K562 (cell line): ENCODE data around the gene DHRS13. TPM values are rescaled to one million over a fixed set of nuclear protein-coding genes. Genes with fewer than 3 reads are reported as not detected.
A peak's percentile ranks its signal among the peaks of the same experiment; 100 is the strongest.

Source experiments
- BRD9 ChIP-seq: fragments of 450-650 bp; IDR thresholded peaks from 2 replicates; pipeline ENCODE4 v1.6.1; 2018; ENCODE audit warnings: low read depth; ENCODE audit not compliant: partially characterized antibody
- CXXC5 ChIP-seq: fragments of 250-450 bp; sonication (Bioruptor Pico); IDR thresholded peaks from 2 replicates; pipeline ENCODE4 v1.8.0; 2022; ENCODE audit warnings: inconsistent platforms, mild to moderate bottlenecking, moderate library complexity
- GABPB2 ChIP-seq: fragments of 250-450 bp; sonication (Bioruptor Pico); conservative IDR thresholded peaks from 2 replicates; pipeline ENCODE4 v1.5.1; 2021; ENCODE audit warnings: mild to moderate bottlenecking
- NELFE ChIP-seq: IDR thresholded peaks from 2 replicates; pipeline ENCODE4 v1.6.1; 2011; ENCODE audit warnings: mild to moderate bottlenecking; ENCODE audit not compliant: insufficient read depth, insufficient read length
- NFIC ChIP-seq: fragments of 450-650 bp; IDR thresholded peaks from 2 replicates; pipeline ENCODE4 v1.6.1; 2017; ENCODE audit warnings: mild to moderate bottlenecking, inconsistent platforms
- NFRKB ChIP-seq: fragments of 450-650 bp; IDR thresholded peaks from 2 replicates; pipeline ENCODE4 v1.6.1; 2016; ENCODE audit warnings: low read depth
- PCBP2 ChIP-seq: fragments of 200-400 bp; formaldehyde crosslinking; IDR thresholded peaks from 2 replicates; pipeline ENCODE4 v1.6.1; 2018; ENCODE audit warnings: low read length, low read depth, mild to moderate bottlenecking, moderate library complexity; ENCODE audit not compliant: poor library complexity, severe bottlenecking
- POLR2H ChIP-seq: IDR thresholded peaks from 2 replicates; pipeline ENCODE4 v1.6.1; 2016; ENCODE audit warnings: missing genetic modification characterization, low read depth, mild to moderate bottlenecking, control low read depth, missing compliant biosample characterization, moderate library complexity
- RBFOX2 ChIP-seq: fragments of 200-400 bp; formaldehyde crosslinking; IDR thresholded peaks from 2 replicates; pipeline ENCODE4 v1.6.1; 2017; ENCODE audit warnings: low read depth, mild to moderate bottlenecking, low read length, moderate library complexity
- SMAD3 ChIP-seq: fragments of 450-650 bp; formaldehyde crosslinking; conservative IDR thresholded peaks from 2 replicates; pipeline ENCODE4 v1.4.0; 2020; ENCODE audit warnings: mild to moderate bottlenecking
- SMARCC2 ChIP-seq: fragments of 450-650 bp; IDR thresholded peaks from 2 replicates; pipeline ENCODE4 v1.6.1; 2017; ENCODE audit warnings: antibody characterized with exemption, moderate library complexity, mild to moderate bottlenecking, low read depth
- SP1 ChIP-seq: sonication (generic); formaldehyde crosslinking; IDR thresholded peaks from 2 replicates; pipeline ENCODE4 v1.8.1; 2022; ENCODE audit warnings: mild to moderate bottlenecking, missing genetic modification reagents
- SUPT5H ChIP-seq: fragments of 450-650 bp; IDR thresholded peaks from 2 replicates; pipeline ENCODE4 v1.6.1; 2016
- TAF15 ChIP-seq: fragments of 200-400 bp; formaldehyde crosslinking; IDR thresholded peaks from 2 replicates; pipeline ENCODE4 v1.6.1; 2017; ENCODE audit warnings: mild to moderate bottlenecking, low read depth, low read length, moderate library complexity
- TAF7 ChIP-seq: fragments of 450-650 bp; IDR thresholded peaks from 2 replicates; pipeline ENCODE4 v1.6.1; 2016; ENCODE audit warnings: missing genetic modification characterization, missing compliant biosample characterization
- TCF7L2 ChIP-seq: fragments of 150-350 bp; IDR thresholded peaks from 2 replicates; pipeline ENCODE4 v1.6.1; 2016; ENCODE audit warnings: low read depth, mild to moderate bottlenecking, low read length, moderate library complexity
- YY1 ChIP-seq, 3 experiments: IDR thresholded peaks; 2 replicates each; pipeline ENCODE4 v1.6.1; 2011; ENCODE audit warnings: low read length in 2 of 3, mild to moderate bottlenecking in 2 of 3, moderate library complexity in 2 of 3, borderline replicate concordance in 1 of 3, control low read depth in 1 of 3, low read depth in 1 of 3; ENCODE audit not compliant: insufficient read depth in 3 of 3, insufficient replicate concordance in 2 of 3, control insufficient read depth in 1 of 3, insufficient read length in 1 of 3; ENCODE audit errors: extremely low read depth in 1 of 3
- ZKSCAN1 ChIP-seq: fragments of 150-350 bp; IDR thresholded peaks from 2 replicates; pipeline ENCODE4 v1.6.1; 2016; ENCODE audit warnings: low read depth, low read length
- ZNF277 ChIP-seq: fragments of 250-450 bp; sonication (Bioruptor Pico); IDR thresholded peaks from 2 replicates; pipeline ENCODE4 v1.8.0; 2022; ENCODE audit warnings: inconsistent platforms, mild to moderate bottlenecking, moderate library complexity, borderline replicate concordance
- ZNF780A ChIP-seq: fragments of 250-450 bp; sonication (Bioruptor Pico); IDR thresholded peaks from 2 replicates; pipeline ENCODE4 v1.5.0; 2021; ENCODE audit warnings: mild to moderate bottlenecking
- ZSCAN32 ChIP-seq: fragments of 450-650 bp; formaldehyde crosslinking; IDR thresholded peaks from 2 replicates; pipeline ENCODE4 v1.4.0; 2020; ENCODE audit warnings: mild to moderate bottlenecking, moderate library complexity
- polyA plus RNA-seq, 8 experiments: library from polyadenylated mRNA; depleted of rRNA in 4 of 8; stranded (reverse) in 5 of 8; unstranded in 3 of 8; fragments of >200 nt; fragmentation: Nextera tagmentation in 2 of 8; fragmentation: Illumina TruSeq in 1 of 8; extraction: Ambion mirVana in 2 of 8; extraction: Trizol in 1 of 8; gene quantifications; 2 replicates each; pipeline versions ENCODE4 v1.2.1 to v1.2.3, GENCODE V29; 2011 to 2014; ENCODE audit warnings: inconsistent platforms in 1 of 8, missing spikeins in 1 of 8
- total RNA-seq, 7 experiments: library from RNA; depleted of rRNA in 6 of 7; stranded (reverse); fragments of >200 nt in 6 of 7; fragmentation: Illumina TruSeq in 2 of 7; extraction: Trizol in 2 of 7; gene quantifications; 2 replicates each; pipeline versions ENCODE4 v1.2.1 to v1.2.3, GENCODE V29; 2011 to 2021; ENCODE audit warnings: low replicate concordance in 1 of 7
- TF ChIP-seq, protein P1 (sequence below): sonication (generic); formaldehyde crosslinking; IDR thresholded peaks from 2 replicates; pipeline ENCODE4 v1.8.0; 2023; ENCODE audit warnings: mild to moderate bottlenecking, missing genetic modification reagents
- TF ChIP-seq, protein P2 (sequence below): fragments of 450-650 bp; IDR thresholded peaks from 2 replicates; pipeline ENCODE4 v1.6.1; 2016; ENCODE audit warnings: low read depth, mild to moderate bottlenecking, moderate library complexity
- TF ChIP-seq, protein P3 (sequence below): fragments of 250-450 bp; sonication (Bioruptor Pico); IDR thresholded peaks from 2 replicates; pipeline ENCODE4 v1.5.0; 2021

Gene DHRS13
- total and polyA plus RNA-seq, 9 of the 15 experiments (the other 6 are each of a cell fraction or from before 2014, with no cell fraction given) = 0.32 to 52.3 (median 34.3) TPM; not detected in 1

DNA sequence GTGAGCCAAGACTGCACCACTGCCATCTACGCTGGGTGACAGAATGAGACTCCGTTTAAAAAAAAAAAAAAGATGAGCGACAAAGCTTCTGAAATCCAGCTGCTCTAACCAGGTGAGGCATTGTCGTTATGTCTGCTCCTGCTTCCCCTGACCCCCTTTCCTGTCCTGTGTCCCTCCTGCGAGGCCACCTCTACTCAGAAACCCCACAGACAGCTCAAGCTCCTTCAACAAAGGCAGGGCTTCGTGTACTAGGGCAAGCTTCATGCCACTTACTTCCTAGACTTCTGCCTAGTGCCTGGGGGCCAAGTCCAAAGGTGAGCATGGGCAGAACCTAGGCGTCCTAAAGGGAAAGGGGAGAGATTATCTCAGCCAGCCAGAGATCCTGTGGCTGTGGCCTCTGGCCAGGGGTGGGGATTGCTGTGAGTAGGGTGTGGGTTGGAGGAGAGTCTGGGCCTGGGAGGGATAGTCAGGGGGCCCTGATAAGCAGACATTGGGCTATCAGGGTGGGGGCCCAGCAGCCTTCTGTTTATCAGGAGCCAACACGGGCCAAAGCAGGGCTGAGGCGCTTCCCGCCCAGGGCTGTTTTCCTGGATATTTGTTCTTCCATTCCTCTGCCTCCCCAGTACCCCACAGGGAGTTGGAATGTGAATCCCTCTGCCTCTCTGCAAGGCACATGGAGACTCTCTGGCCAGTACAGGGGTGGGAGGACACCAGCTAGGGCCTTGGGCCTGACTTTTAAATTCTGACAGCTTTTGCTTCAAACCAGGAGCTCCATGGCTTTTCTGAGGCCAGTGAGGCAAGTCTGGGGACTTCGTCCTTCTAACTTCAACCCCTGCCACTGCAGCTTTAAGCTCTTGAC is 37.7 kb downstream of the DHRS13 start (continued):
- TF ChIP-seq, protein P1, sequence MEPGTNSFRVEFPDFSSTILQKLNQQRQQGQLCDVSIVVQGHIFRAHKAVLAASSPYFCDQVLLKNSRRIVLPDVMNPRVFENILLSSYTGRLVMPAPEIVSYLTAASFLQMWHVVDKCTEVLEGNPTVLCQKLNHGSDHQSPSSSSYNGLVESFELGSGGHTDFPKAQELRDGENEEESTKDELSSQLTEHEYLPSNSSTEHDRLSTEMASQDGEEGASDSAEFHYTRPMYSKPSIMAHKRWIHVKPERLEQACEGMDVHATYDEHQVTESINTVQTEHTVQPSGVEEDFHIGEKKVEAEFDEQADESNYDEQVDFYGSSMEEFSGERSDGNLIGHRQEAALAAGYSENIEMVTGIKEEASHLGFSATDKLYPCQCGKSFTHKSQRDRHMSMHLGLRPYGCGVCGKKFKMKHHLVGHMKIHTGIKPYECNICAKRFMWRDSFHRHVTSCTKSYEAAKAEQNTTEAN (CRISPR knock-in tag) = no peak
- TF ChIP-seq SP1 (CRISPR knock-in tag) = peak; percentile 83
- TF ChIP-seq PCBP2 = no peak
- no peak for TF ChIP-seq POLR2H
- TF ChIP-seq ZKSCAN1 = peak; percentile 90
- no peak for TF ChIP-seq GABPB2 (CRISPR knock-in tag)
- peak; percentile 97 for TF ChIP-seq CXXC5 (CRISPR knock-in tag)
- TF ChIP-seq SMAD3 (CRISPR knock-in tag) = peak; percentile 92
- TF ChIP-seq TAF15 = no peak
- peak; percentile 63 for TF ChIP-seq RBFOX2
- TF ChIP-seq ZNF780A (CRISPR knock-in tag) = no peak
- TF ChIP-seq, protein P2, sequence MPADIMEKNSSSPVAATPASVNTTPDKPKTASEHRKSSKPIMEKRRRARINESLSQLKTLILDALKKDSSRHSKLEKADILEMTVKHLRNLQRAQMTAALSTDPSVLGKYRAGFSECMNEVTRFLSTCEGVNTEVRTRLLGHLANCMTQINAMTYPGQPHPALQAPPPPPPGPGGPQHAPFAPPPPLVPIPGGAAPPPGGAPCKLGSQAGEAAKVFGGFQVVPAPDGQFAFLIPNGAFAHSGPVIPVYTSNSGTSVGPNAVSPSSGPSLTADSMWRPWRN = peak; percentile 93
- no peak for TF ChIP-seq TCF7L2
- TF ChIP-seq YY1 (IDR thresholded peaks at IDR 0.05; ENCODE audit: borderline replicate concordance in 1 of 3, control insufficient read depth in 1 of 3, extremely low read depth in 1 of 3, insufficient read depth in 3 of 3, insufficient read length in 1 of 3, insufficient replicate concordance in 2 of 3, low read depth in 1 of 3, low read length in 2 of 3) = peak in 2 of 3 experiments; percentile 54 to 62
- TF ChIP-seq BRD9 = peak; percentile 52
- TF ChIP-seq SMARCC2 = peak; percentile 99
- TF ChIP-seq NFRKB = no peak; the same call in 1 of the 2 replicates
- TF ChIP-seq ZNF277 (CRISPR knock-in tag) = no peak
- TF ChIP-seq TAF7 (tag) = no peak
- no peak; the same call in 1 of the 2 replicates for TF ChIP-seq SUPT5H
- TF ChIP-seq NELFE = no peak
- TF ChIP-seq ZSCAN32 (CRISPR knock-in tag) = no peak
- TF ChIP-seq, protein P3, sequence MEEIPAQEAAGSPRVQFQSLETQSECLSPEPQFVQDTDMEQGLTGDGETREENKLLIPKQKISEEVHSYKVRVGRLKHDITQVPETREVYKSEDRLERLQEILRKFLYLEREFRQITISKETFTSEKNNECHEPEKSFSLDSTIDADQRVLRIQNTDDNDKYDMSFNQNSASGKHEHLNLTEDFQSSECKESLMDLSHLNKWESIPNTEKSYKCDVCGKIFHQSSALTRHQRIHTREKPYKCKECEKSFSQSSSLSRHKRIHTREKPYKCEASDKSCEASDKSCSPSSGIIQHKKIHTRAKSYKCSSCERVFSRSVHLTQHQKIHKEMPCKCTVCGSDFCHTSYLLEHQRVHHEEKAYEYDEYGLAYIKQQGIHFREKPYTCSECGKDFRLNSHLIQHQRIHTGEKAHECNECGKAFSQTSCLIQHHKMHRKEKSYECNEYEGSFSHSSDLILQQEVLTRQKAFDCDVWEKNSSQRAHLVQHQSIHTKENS (CRISPR knock-in tag) = no peak
- peak; percentile 99 for TF ChIP-seq NFIC
